DOHH2 (cell line): ENCODE results near the gene PTGR3.

Source experiments
- CTCF ChIP-seq: fragments of 200-600 bp; sonication (generic); IDR thresholded peaks from one replicate; pipeline ENCODE4 v1.5.1; 2014; ENCODE audit warnings: antibody characterized with exemption, mild to moderate bottlenecking, low read depth, low read length; ENCODE audit not compliant: poor library complexity, severe bottlenecking
- EZH2phosphoT487 ChIP-seq: fragments of 200-600 bp; sonication (generic); IDR thresholded peaks from 2 replicates; pipeline ENCODE4 v1.6.1; 2017; ENCODE audit warnings: borderline replicate concordance, mild to moderate bottlenecking, antibody characterized with exemption, low read length, moderate library complexity, mixed read lengths

- TF ChIP-seq CTCF: no peak
- TF ChIP-seq EZH2phosphoT487: no peak
These were observed 13.0 kb upstream of the PTGR3 start for GRCh38 chr18:75221897-75222296.
